WTC11 (cell line): Measurements from ENCODE around the gene MYO15A. TPM values are rescaled to one million over a fixed set of nuclear protein-coding genes. Genes with fewer than 3 reads are reported as not detected.

Source experiments
- ATAC-seq: fragments of 200-7000 bp; cut with Tn5 transposase; 2 replicates; pipeline ENCODE4 v1.10.0; 2021; ENCODE audit warnings: mild to moderate bottlenecking, moderate library complexity
- CTCF ChIA-PET: fragments of 300-600 bp; sonication (Branson Sonifier 250); formaldehyde crosslinking; loops from one replicate; lab custom pipeline; 2021; ENCODE audit warnings: antibody characterized with exemption; lab: Charles Lee
- POLR2A ChIA-PET: fragments of 350-600 bp; sonication (Branson Sonifier 250); formaldehyde crosslinking; loops from one replicate; lab custom pipeline; 2021; ENCODE audit warnings: antibody characterized with exemption; lab: Charles Lee
- DNase-seq: peaks from one replicate; pipeline ENCODE4 v3.0.0; 2021; ENCODE audit warnings: low spot score
- H3K27ac Mint-ChIP-seq: 2 replicates; pipeline ENCODE4 v1.8.0; 2021; ENCODE audit warnings: mixed read lengths
- H3K27me3 Mint-ChIP-seq: 2 replicates; pipeline ENCODE4 v1.8.0; 2021; ENCODE audit warnings: low read depth, mild to moderate bottlenecking, moderate library complexity, mixed read lengths
- H3K36me3 Mint-ChIP-seq: 2 replicates; pipeline ENCODE4 v1.8.0; 2021; ENCODE audit warnings: mixed read lengths
- H3K4me1 Mint-ChIP-seq: 2 replicates; pipeline ENCODE4 v1.8.0; 2022; ENCODE audit warnings: mixed read lengths
- H3K4me3 Mint-ChIP-seq: 2 replicates; pipeline ENCODE4 v1.8.0; 2021; ENCODE audit warnings: mild to moderate bottlenecking, moderate library complexity, mixed read lengths
- H3K9me3 Mint-ChIP-seq: 2 replicates; pipeline ENCODE4 v1.8.0; 2021; ENCODE audit warnings: mixed read lengths
- ESRRA ChIP-seq: sonication (generic); formaldehyde crosslinking; IDR thresholded peaks from 2 replicates; pipeline ENCODE4 v1.8.1; 2022; ENCODE audit warnings: mild to moderate bottlenecking, missing genetic modification reagents, borderline replicate concordance
- FOXJ3 ChIP-seq: sonication (generic); formaldehyde crosslinking; IDR thresholded peaks from 2 replicates; pipeline ENCODE4 v1.9.0; 2021; ENCODE audit warnings: missing genetic modification reagents, mild to moderate bottlenecking, borderline replicate concordance
- FOXP1 ChIP-seq: sonication (generic); formaldehyde crosslinking; IDR thresholded peaks from 2 replicates; pipeline ENCODE4 v1.8.0; 2022; ENCODE audit warnings: missing genetic modification reagents, mild to moderate bottlenecking, moderate library complexity, borderline replicate concordance
- GABPB1 ChIP-seq: sonication (generic); formaldehyde crosslinking; IDR thresholded peaks from 2 replicates; pipeline ENCODE4 v1.8.1; 2023; ENCODE audit warnings: mild to moderate bottlenecking, missing genetic modification reagents
- GTF2I ChIP-seq: fragments of 250-450 bp; sonication (Bioruptor Pico); conservative IDR thresholded peaks from 2 replicates; pipeline ENCODE4 v1.4.0; 2021; ENCODE audit warnings: mild to moderate bottlenecking
- MYBL2 ChIP-seq: sonication (generic); formaldehyde crosslinking; IDR thresholded peaks from 2 replicates; pipeline ENCODE4 v1.8.1; 2023; ENCODE audit warnings: mild to moderate bottlenecking, moderate library complexity, missing genetic modification reagents
- PRRX2 ChIP-seq: fragments of 250-450 bp; sonication (Bioruptor Pico); IDR thresholded peaks from 2 replicates; pipeline ENCODE4 v1.8.0; 2021; ENCODE audit warnings: mild to moderate bottlenecking
- TEAD4 ChIP-seq: sonication (generic); formaldehyde crosslinking; IDR thresholded peaks from 2 replicates; pipeline ENCODE4 v1.8.0; 2022; ENCODE audit warnings: mild to moderate bottlenecking, missing genetic modification reagents
- TP53 ChIP-seq: sonication (generic); formaldehyde crosslinking; IDR thresholded peaks from 2 replicates; pipeline ENCODE4 v1.8.1; 2023; ENCODE audit warnings: mild to moderate bottlenecking, missing genetic modification reagents
- ZNF121 ChIP-seq: sonication (generic); formaldehyde crosslinking; IDR thresholded peaks from 2 replicates; pipeline ENCODE4 v1.8.0; 2023; ENCODE audit warnings: missing genetic modification reagents
- ZNF232 ChIP-seq: sonication (generic); formaldehyde crosslinking; IDR thresholded peaks from 2 replicates; pipeline ENCODE4 v1.8.0; 2022; ENCODE audit warnings: mild to moderate bottlenecking, missing genetic modification reagents
- ZNF416 ChIP-seq: fragments of 250-450 bp; sonication (Bioruptor Pico); IDR thresholded peaks from 2 replicates; pipeline ENCODE4 v1.9.0; 2021; ENCODE audit warnings: mild to moderate bottlenecking, inconsistent platforms
- total RNA-seq: library from RNA; stranded (reverse); gene quantifications from 3 replicates; pipeline ENCODE4 v1.2.3, GENCODE V29; 2021
- TF ChIP-seq, protein P1 (sequence below): sonication (generic); formaldehyde crosslinking; IDR thresholded peaks from 2 replicates; pipeline ENCODE4 v1.8.0; 2022; ENCODE audit warnings: mild to moderate bottlenecking, missing genetic modification reagents
- TF ChIP-seq, protein P2 (sequence below): sonication (generic); formaldehyde crosslinking; IDR thresholded peaks from 2 replicates; pipeline ENCODE4 v1.8.1; 2022; ENCODE audit warnings: mild to moderate bottlenecking, missing genetic modification reagents, moderate library complexity, borderline replicate concordance
- TF ChIP-seq, protein P3 (sequence below): sonication (generic); formaldehyde crosslinking; IDR thresholded peaks from 2 replicates; pipeline ENCODE4 v1.8.0; 2022; ENCODE audit warnings: missing genetic modification reagents
- TF ChIP-seq, protein P4 (sequence below): sonication (generic); formaldehyde crosslinking; IDR thresholded peaks from 2 replicates; pipeline ENCODE4 v1.8.1; 2023; ENCODE audit warnings: mild to moderate bottlenecking, missing genetic modification reagents
- TF ChIP-seq, protein P5 (sequence below): sonication (generic); formaldehyde crosslinking; IDR thresholded peaks from 2 replicates; pipeline ENCODE4 v1.8.0; 2022; ENCODE audit warnings: mild to moderate bottlenecking, missing genetic modification reagents
- TF ChIP-seq, protein P6 (sequence below): sonication (generic); formaldehyde crosslinking; IDR thresholded peaks from 2 replicates; pipeline ENCODE4 v1.8.1; 2023; ENCODE audit warnings: mild to moderate bottlenecking, missing genetic modification reagents, moderate library complexity
- TF ChIP-seq, protein P7 (sequence below): sonication (generic); formaldehyde crosslinking; conservative IDR thresholded peaks from 2 replicates; pipeline ENCODE4 v1.8.1; 2023; ENCODE audit warnings: mild to moderate bottlenecking, low read depth, missing genetic modification reagents, moderate library complexity

MYO15A gene
- total RNA-seq, 1 experiment from 2014 or later, result 2.6 TPM

DNA sequence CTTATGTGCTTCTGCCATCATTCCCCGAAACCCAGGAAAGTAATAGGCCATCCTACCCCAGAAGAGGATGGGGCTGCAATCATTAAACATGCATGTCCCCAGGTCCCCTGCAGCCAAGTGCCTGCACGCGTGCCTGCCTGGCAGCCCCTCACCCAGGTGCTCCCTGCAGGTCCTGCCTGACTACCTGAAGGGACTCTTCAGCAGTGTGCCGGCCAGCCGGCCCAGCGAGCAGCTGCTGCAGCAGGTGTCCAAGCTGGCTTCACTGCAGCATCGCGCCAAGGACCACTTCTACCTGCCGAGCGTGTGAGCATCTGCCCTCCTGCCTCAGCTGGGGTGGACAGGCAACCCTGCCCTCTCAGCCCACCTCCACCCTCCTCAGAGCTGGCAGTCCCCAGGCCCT, 58.9 kb downstream of the MYO15A start (continued):
- TF ChIP-seq ESRRA (CRISPR knock-in tag) (no peak), TP53 (CRISPR knock-in tag) (no peak), TEAD4 (CRISPR knock-in tag) (no peak), FOXP1 (CRISPR knock-in tag) (no peak), GTF2I (CRISPR knock-in tag) (no peak), ZNF232 (CRISPR knock-in tag) (no peak)
- TF ChIP-seq, protein P1, sequence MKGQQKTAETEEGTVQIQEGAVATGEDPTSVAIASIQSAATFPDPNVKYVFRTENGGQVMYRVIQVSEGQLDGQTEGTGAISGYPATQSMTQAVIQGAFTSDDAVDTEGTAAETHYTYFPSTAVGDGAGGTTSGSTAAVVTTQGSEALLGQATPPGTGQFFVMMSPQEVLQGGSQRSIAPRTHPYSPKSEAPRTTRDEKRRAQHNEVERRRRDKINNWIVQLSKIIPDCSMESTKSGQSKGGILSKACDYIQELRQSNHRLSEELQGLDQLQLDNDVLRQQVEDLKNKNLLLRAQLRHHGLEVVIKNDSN (CRISPR knock-in tag), result no peak
- TF ChIP-seq, protein P2, sequence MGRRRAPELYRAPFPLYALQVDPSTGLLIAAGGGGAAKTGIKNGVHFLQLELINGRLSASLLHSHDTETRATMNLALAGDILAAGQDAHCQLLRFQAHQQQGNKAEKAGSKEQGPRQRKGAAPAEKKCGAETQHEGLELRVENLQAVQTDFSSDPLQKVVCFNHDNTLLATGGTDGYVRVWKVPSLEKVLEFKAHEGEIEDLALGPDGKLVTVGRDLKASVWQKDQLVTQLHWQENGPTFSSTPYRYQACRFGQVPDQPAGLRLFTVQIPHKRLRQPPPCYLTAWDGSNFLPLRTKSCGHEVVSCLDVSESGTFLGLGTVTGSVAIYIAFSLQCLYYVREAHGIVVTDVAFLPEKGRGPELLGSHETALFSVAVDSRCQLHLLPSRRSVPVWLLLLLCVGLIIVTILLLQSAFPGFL (CRISPR knock-in tag), result no peak
- TF ChIP-seq, protein P3, sequence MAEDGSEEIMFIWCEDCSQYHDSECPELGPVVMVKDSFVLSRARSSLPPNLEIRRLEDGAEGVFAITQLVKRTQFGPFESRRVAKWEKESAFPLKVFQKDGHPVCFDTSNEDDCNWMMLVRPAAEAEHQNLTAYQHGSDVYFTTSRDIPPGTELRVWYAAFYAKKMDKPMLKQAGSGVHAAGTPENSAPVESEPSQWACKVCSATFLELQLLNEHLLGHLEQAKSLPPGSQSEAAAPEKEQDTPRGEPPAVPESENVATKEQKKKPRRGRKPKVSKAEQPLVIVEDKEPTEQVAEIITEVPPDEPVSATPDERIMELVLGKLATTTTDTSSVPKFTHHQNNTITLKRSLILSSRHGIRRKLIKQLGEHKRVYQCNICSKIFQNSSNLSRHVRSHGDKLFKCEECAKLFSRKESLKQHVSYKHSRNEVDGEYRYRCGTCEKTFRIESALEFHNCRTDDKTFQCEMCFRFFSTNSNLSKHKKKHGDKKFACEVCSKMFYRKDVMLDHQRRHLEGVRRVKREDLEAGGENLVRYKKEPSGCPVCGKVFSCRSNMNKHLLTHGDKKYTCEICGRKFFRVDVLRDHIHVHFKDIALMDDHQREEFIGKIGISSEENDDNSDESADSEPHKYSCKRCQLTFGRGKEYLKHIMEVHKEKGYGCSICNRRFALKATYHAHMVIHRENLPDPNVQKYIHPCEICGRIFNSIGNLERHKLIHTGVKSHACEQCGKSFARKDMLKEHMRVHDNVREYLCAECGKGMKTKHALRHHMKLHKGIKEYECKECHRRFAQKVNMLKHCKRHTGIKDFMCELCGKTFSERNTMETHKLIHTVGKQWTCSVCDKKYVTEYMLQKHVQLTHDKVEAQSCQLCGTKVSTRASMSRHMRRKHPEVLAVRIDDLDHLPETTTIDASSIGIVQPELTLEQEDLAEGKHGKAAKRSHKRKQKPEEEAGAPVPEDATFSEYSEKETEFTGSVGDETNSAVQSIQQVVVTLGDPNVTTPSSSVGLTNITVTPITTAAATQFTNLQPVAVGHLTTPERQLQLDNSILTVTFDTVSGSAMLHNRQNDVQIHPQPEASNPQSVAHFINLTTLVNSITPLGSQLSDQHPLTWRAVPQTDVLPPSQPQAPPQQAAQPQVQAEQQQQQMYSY, result no peak

DNA sequence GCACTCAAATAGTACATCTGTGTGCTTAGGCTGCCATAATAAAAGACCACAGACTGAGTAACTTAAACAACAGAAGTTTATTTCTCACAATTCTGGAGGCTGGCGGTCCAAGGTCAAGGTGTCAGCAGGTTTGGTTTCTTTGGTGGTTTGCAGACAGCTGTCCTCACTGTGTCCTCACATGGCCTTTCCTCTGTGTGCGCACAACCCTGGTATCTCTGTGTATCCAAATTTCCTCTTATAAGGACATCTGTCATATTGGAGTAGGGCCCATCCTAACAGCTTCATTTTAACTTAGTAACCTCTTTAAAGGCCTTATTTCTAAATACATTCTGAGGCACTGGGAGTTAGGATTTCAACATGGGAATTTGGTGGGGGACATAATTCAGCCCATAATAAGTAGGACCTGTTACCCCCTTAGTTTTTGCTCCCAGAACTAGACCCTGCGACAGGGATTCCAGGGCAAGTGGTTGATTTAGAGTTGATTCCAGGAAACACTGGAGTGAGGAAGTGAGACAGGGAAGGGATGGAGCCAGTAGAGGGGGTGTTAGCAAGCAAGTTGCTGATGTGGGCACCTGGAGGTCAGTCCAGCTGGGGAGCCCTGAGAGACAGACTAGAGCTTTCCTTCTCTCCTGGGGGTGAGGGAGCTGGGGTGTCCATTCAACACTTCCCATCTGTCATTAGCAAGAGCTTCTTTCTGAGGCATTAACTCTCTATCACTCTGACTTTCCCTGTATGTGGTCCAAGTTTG, 64.1 kb downstream of the MYO15A start:
- H3K27ac Mint-ChIP-seq, result no peak overlapping the region; the same call in 1 of the 2 replicates
- ATAC-seq (no peak), DNase-seq (no peak)
- no peaks in the 10 kb centered on the region for H3K4me1 Mint-ChIP-seq
- H3K36me3 Mint-ChIP-seq, result no peaks in the 10 kb centered on the region
- ChIA-PET POLR2A (no interaction called here), CTCF (interaction anchor here (1.9 kb wide), 1 partner anchor 11 kb away, joined by 7 read pairs; the partner anchor contains the start of gene ALKBH5)
- TF ChIP-seq, protein P4, sequence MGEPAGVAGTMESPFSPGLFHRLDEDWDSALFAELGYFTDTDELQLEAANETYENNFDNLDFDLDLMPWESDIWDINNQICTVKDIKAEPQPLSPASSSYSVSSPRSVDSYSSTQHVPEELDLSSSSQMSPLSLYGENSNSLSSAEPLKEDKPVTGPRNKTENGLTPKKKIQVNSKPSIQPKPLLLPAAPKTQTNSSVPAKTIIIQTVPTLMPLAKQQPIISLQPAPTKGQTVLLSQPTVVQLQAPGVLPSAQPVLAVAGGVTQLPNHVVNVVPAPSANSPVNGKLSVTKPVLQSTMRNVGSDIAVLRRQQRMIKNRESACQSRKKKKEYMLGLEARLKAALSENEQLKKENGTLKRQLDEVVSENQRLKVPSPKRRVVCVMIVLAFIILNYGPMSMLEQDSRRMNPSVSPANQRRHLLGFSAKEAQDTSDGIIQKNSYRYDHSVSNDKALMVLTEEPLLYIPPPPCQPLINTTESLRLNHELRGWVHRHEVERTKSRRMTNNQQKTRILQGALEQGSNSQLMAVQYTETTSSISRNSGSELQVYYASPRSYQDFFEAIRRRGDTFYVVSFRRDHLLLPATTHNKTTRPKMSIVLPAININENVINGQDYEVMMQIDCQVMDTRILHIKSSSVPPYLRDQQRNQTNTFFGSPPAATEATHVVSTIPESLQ (CRISPR knock-in tag), result no peak
- TF ChIP-seq, protein P5, sequence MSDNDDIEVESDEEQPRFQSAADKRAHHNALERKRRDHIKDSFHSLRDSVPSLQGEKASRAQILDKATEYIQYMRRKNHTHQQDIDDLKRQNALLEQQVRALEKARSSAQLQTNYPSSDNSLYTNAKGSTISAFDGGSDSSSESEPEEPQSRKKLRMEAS (CRISPR knock-in tag), result no peak
- H3K4me3 Mint-ChIP-seq, result no peak overlapping the region
- H3K9me3 Mint-ChIP-seq, result no peaks in the 10 kb centered on the region
- H3K27me3 Mint-ChIP-seq, result 0 out of 2 replicates have a peak, but pooled peaks cover 3% of the 10 kb centered on the region

DNA sequence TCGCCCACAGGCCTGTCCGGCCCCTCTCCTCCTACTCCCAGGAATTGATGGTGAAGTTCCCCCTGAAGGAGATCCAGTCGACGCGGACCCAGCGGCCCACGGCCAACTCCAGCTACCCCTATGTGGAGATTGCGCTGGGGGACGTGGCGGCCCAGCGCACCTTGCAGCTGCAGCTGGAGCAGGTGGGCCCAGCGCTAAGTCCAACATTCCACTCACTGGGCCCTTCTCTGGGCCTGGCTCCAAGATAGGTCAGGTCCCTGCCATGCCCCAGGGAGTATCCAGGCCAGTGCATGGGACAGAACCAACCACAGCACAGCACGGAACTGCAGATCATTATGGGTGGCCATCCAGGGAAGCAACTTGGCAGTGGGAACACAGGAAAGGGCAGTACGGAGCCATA, 65.2 kb downstream of the MYO15A start:
- POLR2A ChIA-PET, result no interaction called here
- CTCF ChIA-PET, result no interaction called here
- Mint-ChIP-seq H3K27ac (no peak overlapping the region; the same call in 1 of the 2 replicates), H3K9me3 (no peaks in the 10 kb centered on the region), H3K4me3 (no peak overlapping the region), H3K27me3 (0 out of 2 replicates have a peak, but pooled peaks cover 3% of the 10 kb centered on the region), H3K36me3 (no peaks in the 10 kb centered on the region), H3K4me1 (no peaks in the 10 kb centered on the region)
- ATAC-seq (no peak), DNase-seq (no peak)
- TF ChIP-seq TEAD4 (CRISPR knock-in tag) (no peak), MYBL2 (CRISPR knock-in tag) (no peak), ZNF121 (no peak), GABPB1 (CRISPR knock-in tag) (no peak), FOXJ3 (CRISPR knock-in tag) (no peak), ZNF416 (CRISPR knock-in tag) (no peak), PRRX2 (CRISPR knock-in tag) (no peak)
- TF ChIP-seq, protein P6, sequence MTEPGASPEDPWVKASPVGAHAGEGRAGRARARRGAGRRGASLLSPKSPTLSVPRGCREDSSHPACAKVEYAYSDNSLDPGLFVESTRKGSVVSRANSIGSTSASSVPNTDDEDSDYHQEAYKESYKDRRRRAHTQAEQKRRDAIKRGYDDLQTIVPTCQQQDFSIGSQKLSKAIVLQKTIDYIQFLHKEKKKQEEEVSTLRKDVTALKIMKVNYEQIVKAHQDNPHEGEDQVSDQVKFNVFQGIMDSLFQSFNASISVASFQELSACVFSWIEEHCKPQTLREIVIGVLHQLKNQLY (CRISPR knock-in tag), result no peak
- TF ChIP-seq, protein P7, sequence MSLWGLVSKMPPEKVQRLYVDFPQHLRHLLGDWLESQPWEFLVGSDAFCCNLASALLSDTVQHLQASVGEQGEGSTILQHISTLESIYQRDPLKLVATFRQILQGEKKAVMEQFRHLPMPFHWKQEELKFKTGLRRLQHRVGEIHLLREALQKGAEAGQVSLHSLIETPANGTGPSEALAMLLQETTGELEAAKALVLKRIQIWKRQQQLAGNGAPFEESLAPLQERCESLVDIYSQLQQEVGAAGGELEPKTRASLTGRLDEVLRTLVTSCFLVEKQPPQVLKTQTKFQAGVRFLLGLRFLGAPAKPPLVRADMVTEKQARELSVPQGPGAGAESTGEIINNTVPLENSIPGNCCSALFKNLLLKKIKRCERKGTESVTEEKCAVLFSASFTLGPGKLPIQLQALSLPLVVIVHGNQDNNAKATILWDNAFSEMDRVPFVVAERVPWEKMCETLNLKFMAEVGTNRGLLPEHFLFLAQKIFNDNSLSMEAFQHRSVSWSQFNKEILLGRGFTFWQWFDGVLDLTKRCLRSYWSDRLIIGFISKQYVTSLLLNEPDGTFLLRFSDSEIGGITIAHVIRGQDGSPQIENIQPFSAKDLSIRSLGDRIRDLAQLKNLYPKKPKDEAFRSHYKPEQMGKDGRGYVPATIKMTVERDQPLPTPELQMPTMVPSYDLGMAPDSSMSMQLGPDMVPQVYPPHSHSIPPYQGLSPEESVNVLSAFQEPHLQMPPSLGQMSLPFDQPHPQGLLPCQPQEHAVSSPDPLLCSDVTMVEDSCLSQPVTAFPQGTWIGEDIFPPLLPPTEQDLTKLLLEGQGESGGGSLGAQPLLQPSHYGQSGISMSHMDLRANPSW (CRISPR knock-in tag), result no peak
